GM04503 (cell line): ENCODE data around the gene SMARCA4.
A peak's percentile ranks its signal among the peaks of the same experiment; 100 is the strongest.

Experiments
- DNase-seq: peaks from one replicate; pipeline ENCODE4 v3.0.0-alpha.2; 2012; ENCODE audit warnings: low read depth

SMARCA4 gene

DNA sequence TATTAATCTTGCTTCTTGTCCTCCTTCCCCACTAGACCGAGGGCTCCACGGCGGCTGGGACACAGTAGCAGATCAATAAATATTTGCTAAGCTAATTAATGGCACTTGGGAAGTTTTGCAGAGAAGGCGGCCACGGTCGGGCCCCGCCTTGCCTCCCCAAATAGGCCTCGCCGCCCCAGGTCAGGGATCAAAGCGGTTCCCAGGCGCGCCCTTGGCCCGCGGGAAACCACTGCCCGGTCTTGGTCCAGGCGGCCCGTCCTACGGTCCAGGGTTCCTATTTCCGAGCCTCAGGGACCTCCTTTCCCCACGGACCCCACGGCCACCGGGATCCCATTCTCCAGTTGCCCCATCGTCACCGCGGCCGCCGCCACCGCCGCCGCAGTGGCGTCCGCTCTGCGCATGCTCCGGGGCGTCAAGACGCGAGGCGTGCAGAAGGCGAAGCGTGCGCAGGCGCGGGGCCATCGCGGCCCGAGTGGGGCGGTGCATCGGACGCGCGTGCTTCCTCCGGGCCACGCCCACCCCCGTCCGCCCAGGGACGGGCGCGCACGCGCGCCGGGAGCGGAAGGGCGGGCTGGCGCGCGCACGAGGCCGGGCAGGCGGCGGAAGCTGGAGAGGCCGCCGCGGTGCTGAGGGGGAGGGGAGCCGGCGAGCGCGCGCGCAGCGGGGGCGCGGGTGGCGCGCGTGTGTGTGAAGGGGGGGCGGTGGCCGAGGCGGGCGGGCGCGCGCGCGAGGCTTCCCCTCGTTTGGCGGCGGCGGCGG, at the start of gene SMARCA4:
TSS of gene SMARCA4 (plus strand) at position 717 of the 759 bp plus-strand sequence. CDS start 23,122 bp downstream, outside the sequence.
- DNase-seq, result peak; percentile 65

DNA sequence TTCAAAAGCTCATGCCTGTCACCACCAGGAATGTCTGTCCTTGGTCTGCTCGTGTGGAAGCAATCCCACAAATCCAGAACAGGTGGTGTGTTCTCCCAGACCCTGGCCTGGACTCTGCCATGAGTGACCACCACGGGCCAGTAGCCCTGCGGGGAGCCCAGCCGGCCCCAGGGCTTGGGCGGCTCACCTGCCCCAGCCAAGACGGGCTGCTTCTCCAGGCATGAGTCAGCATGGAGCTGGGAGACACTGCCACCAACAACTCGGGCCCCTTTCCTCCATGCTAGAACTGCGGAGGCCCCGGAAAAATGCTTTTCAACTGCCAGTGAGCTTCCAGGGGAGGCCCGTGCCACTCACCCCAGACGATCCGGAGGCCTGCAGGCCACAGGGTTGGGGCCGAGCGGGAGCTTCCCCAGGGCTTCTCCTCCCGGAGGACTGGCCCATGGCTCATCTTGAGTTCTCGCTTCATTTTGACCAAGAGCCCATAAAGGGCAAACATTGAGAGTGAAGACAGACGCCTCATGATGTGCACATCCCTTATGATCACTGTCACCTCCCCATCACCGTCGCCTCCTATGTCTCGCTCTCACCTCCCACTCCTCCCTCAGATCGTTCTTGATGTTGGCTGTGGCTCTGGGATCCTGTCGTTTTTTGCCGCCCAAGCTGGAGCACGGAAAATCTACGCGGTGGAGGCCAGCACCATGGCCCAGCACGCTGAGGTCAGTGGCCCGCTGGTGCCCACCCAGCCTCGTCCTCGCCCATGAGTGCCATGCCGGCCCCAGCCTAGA, 49.1 kb upstream of the SMARCA4 start:
- DNase-seq, result no peak

DNA sequence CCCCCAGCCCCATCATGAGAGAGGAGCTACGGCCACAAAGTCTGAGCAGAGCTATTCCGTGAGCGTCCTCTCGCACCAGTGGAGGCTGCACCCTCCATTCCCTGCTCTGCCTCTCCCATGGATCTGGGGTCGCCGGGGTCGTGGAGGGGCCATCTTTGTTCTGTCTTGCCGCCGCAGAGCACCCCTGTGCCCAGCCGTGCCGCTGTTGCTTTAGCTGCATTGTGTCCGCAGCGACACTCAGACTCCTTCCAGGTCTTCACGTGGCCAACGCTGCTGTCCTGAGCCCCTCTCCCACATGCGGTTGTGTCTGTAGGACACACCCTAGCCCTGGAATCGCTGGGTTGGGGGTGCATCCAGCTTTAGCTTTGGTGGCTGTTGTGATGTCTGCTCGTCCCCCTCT, 48.2 kb upstream of the SMARCA4 start:
- no peak for DNase-seq

DNA sequence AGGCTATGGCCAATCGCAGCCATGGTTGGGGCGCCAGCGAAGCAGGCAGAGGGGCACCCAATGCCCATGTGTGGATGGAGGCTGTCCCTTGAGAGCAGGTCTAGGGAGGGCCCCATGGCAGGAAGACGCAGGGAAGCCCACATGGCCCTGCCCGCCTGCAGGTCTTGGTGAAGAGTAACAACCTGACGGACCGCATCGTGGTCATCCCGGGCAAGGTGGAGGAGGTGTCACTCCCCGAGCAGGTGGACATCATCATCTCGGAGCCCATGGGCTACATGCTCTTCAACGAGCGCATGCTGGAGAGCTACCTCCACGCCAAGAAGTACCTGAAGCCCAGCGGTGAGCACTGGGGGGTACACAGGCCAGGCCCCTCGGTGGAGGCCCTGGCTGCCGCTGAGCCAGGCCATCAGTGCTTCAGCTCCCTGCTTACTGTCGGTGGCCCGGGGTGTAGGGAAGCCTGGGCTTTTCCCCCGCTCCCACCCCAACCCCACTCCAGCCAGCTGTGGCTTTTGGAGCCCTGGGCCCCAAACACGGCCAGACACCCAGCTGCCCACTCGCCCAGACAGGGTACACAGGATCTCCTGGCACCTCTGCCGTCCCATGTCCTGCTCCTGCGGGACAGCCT, 47.0 kb upstream of the SMARCA4 start:
- no peak for DNase-seq

DNA sequence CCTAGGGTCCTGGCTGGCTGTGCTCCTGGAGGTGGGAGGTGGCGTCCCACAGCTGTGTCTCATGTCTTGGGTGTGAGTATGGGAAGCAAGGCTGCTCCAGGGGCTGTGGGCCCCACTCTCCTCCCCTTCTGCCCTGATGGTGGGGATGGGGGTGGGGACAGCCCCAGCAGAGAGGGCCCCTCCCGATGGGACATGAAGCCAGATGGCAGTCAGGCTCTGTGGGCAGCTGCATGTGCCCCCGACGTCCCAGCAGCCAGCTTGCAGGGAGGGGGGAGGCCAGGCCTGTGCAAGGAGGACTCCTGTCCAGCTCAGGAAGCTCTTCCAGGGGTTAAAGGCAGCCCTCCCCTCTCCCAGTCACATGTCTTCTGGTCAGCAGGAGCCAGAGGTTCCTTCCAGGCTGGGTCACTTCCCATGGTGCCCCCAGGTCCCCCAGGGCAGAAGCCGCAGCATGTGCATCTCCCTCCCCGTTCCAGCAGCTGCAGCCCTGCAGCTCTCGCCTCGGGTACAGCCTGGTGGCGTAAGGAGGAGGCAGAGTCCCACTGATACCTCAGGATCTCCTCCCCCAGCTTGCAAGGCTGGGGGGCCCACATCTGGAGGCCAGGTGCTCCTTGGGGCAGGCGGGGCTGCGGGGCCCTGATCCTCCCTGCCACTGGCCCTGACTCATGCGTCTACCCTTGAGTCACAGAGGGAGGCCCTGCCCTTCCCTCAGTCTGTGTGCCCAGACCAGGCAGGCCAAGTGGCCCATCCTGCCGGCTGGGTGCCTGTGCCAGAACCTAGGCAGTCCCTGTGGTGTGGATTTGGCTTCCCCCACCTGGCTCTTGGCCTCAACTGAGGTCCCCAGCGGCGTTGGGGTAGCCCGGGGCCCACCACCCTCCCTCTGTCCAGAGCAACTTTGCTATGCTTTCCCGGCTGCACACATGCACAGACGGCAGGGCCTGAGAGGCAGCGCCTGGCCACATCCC, 45.4 kb upstream of the SMARCA4 start:
- peak; percentile 71 for DNase-seq

DNA sequence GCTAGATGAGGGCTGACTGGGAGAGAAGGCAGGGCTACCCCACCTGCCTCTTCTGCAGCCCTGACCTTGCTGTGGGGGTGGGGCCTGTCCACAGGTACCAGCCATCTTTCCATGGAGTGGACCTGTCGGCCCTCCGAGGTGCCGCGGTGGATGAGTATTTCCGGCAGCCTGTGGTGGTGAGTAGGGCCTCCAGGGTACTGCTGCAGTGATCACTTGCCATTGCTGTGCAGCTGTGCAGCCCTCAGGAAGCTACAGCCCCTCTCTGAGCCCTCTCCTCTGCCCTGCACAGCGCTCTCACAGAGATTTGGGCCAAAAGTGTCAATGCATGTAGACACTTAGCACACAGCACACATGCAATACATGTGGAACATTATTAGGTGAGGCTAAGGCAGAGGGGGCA, 44.2 kb upstream of the SMARCA4 start:
- no peak for DNase-seq

DNA sequence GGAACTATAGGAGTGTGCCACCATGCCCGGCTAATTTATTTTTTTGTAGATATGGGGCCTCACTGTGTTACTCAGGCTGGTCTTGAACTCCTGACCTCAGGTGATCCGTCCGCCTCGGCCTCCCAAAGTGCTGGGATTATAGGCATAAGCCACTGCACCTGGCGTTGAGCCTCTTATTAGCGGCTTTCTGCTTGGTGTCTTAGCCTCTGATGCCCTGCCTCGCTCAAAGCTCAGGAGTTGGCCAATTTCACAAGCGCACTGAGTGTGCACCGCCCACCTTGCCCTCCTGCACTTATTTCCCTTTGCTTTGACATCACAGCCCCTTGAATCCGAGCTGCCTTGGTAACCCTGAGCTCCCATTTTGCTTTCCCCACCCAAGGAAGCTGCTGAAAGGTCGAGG, 42.5 kb upstream of the SMARCA4 start:
- DNase-seq, result no peak

DNA sequence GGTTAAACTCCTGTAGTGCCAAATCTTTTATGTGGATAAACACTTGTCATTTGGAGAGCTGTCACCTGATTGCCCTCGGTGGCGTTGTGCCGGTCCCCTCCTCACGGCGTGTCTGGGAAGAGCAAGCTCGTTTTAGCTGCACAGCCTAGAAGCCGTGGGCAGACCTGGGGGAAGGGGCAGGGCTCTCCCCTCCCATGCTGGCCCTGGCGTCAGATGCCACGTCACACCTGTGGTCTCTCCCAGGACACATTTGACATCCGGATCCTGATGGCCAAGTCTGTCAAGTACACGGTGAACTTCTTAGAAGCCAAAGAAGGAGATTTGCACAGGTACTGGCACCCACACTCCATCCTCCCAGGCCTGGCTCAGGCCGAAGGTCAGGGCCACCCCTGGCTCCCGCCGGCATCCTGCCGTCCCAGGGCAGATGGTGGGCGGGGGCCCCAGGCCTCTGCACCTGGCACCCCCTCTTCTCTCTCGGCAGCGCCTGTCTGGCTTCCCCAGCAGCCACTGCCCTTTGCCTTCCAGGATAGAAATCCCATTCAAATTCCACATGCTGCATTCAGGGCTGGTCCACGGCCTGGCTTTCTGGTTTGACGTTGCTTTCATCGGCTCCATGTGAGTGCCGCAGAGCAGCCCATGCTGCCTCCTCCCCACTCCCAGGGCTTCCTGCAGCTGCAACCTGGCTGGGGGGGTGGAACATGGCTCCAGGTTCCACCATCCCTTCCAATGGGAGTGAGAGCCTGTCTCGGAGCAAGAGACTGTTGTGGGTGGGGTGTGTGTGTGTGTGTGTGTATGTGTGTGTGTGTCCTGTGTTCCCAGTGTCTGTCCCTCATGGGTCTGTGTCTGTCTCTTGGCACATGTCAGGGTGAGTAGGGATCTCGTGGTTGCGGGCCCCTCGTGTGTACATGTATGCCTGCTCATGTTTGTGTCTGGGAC, 41.2 kb upstream of the SMARCA4 start:
- no peak for DNase-seq

DNA sequence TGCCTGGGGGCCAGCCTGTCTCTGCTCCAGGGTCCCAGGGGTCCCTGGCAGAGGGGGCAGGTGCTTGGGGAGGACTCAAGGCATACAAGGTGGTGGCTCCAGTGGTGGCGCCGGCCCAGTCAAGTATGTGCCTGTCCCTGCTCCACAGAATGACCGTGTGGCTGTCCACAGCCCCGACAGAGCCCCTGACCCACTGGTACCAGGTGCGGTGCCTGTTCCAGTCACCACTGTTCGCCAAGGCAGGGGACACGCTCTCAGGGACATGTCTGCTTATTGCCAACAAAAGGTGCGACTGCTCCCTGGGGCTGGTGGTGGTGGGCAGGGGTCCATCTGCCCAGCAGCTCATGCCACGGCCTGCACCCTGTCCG, 40.6 kb upstream of the SMARCA4 start:
- DNase-seq, result no peak

DNA sequence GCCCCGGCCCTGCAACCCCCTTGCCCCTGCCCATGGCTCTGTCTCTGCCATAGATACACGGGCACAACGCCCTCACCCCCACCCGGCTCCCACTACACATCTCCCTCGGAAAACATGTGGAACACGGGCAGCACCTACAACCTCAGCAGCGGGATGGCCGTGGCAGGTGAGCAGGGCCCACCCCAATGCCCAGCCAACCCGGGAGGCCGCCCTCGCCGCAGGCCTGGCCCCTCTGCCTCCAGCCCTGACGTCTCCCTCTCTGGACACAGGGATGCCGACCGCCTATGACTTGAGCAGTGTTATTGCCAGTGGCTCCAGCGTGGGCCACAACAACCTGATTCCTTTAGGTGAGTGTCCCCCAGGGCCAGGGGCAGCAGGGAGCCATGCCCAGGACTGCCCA, 40.0 kb upstream of the SMARCA4 start:
- DNase-seq, result no peak

DNA sequence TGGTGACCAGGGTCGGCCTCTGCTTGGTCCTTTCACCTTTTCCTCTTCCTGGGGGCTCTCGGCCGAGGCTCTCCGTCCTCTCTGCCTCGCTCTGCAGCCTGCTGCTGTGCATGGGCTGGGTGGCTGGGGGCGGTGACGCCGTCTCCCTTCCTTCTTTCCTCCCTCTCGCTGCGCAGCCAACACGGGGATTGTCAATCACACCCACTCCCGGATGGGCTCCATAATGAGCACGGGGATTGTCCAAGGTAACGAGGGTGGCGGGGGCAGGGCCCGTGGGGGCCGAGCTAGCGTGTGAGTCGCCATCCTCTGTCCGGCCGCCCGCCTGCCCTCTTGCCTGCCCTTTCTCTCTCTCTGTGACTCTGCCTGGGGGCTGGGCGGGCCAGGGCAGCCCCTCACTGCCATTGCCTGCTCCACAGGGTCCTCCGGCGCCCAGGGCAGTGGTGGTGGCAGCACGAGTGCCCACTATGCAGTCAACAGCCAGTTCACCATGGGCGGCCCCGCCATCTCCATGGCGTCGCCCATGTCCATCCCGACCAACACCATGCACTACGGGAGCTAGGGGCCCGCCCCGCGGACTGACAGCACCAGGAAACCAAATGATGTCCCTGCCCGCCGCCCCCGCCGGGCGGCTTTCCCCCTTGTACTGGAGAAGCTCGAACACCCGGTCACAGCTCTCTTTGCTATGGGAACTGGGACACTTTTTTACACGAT, 39.5 kb upstream of the SMARCA4 start:
- DNase-seq, result no peak

DNA sequence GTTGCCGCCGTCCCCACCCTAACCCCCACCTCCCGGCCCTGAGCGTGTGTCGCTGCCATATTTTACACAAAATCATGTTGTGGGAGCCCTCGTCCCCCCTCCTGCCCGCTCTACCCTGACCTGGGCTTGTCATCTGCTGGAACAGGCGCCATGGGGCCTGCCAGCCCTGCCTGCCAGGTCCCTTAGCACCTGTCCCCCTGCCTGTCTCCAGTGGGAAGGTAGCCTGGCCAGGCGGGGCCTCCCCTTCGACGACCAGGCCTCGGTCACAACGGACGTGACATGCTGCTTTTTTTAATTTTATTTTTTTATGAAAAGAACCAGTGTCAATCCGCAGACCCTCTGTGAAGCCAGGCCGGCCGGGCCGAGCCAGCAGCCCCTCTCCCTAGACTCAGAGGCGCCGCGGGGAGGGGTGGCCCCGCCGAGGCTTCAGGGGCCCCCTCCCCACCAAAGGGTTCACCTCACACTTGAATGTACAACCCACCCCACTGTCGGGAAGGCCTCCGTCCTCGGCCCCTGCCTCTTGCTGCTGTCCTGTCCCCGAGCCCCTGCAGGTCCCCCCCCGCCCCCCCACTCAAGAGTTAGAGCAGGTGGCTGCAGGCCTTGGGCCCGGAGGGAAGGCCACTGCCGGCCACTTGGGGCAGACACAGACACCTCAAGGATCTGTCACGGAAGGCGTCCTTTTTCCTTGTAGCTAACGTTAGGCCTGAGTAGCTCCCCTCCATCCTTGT, 38.8 kb upstream of the SMARCA4 start:
- no peak for DNase-seq

DNA sequence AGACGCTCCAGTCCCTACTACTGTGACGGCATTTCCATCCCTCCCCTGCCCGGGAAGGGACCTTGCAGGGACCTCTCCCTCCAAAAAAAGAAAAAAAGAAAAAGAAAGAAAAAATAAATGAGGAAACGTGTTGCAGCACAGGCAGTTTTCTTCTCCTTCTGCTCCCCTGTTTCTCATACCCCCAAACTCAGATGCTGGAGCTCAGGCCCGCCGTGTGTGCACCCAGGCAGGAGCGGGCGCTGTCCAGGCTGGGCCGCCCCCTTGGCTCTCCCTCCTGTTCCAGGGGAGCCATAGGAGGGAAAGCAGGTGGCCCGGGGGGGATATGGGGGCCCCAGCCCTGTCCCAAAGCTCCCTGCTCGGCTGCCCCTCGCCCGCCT, 38.2 kb upstream of the SMARCA4 start:
- DNase-seq, result no peak

DNA sequence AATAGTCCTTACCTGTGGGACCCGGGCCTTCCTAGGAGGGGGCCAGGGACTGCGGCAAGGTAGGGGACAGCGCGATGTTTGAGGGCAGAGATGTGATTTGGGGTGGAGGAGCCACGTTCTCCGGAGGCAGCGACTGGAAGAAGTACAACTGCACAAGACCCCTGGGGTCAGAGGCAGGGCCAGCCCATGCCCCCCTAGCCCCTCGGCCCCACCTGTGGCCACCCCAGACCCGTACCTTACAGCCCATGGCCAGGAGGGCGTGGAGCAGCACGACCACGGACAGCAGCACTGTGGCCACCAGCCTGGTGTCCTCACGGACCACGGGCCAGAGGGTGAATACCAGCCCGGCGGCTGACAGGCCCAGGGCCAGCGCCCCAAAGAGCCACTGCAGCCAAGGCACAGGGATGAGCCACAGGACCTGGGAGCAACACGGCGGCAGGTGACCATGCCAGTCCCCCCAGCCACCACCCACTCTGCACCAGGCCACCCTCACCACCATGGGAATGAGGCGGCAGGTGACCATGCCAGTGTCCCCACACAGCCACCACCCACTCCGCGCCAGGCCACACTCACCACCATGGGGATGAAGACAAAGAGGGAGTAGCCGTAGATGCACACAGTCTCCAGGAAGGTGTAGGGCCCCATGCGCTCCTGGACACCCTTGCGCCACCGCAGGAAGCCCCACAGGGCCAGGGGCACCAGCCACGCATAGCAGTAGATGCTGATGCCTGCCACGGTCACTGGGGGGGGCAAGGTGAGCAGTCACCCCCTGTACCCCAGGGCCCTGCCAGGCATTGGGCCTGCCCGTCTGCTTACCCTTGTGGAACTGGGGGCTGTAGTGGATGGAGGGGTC, 37.3 kb upstream of the SMARCA4 start:
- DNase-seq, result no peak

DNA sequence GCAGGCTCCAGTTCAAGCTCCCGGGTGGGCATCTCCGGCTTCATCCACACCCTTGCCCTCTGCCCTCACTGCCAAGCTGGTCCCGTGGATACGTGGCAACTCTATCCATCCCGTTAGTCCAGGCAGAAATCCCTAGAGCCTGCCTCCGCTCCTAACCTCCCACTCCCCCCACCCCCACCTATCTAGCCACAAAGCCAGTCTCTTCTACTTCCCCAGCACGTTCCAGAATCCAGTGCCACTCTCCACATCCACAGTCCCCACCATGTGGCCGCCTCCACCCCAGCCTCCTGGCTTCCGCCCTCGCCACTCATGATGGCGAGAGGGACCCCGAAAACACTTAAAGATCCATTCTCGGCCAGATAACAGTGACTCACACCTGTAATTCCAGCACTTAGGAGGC, 36.2 kb upstream of the SMARCA4 start:
- DNase-seq, result no peak

DNA sequence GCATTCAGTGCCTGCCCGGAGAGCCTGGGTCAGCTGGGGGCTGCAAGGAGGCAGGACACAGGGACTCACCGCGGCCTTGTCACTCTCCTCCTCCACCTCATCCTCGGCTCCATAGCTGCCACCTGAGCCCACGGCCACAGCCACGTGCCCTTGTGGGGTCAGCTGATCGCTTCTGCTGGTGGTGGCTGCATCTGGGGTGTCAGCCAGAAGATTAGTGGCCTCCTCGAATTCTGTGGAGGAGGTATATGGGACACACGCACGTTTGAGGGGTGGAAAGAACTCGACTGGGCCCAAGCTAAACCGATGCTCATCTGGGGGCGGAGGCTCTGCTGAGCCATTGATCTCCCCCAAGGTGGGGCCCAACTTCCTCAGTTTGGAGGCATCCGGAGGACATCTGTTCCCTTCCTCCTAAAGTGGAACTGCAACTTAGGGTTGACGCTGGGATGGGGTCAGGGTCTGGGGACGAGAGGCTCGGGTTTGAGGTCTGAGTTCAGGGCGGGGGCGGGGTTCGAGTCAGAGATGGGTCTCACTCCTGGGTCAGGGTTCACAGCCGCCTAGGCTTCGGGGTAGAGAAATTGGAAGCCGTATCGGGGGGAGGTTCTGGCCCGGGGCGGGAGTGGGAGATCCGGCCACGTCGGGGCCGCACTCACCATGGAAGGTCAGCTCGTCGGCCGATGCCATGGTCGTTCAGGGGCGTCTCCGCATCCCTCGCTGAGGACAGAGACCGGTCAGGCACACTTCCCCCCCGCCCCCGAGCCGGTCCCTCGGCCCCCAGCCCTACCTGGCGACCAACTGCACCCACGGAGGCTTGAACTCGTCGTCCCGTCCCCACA, 32.9 kb upstream of the SMARCA4 start:
- DNase-seq, result no peak

DNA sequence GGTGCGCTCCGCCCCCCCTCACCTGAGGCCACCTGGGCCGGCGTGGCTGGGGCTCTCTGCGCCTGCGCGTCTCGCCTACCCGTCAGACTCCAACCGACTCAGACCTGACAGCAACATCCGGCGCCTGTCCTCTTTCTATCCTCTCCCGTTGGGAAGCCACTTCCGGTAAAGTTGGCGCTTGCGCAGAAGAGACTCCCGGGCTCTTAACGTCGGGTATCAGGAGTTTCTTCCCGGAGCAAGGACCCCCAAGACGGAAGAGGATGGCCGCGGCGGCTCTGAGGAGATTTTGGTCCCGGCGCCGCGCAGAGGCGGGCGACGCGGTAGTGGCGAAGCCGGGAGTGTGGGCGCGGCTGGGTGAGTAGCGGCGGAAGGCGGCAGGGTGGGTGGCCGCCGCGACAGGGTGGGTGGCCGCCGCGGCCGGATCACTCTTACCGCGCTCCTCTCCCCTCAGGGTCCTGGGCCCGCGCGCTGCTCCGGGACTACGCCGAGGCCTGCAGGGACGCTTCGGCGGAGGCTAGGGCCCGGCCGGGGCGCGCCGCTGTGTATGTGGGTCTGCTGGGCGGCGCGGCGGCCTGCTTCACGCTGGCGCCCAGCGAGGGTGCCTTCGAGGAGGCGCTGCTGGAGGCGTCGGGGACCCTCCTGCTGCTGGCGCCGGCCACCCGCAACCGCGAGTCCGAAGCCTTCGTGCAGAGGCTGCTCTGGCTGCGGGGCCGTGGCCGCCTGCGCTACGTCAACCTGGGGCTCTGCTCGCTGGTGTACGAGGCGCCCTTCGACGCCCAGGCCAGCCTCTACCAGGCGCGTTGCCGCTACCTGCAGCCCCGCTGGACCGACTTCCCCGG, 32.0 kb upstream of the SMARCA4 start, which contains the start of the genes TIMM29 and YIPF2:
TSS of gene TIMM29 (plus strand) at position 249 of the 839 bp plus-strand sequence. CDS start at position 261, 12 bp downstream.
TSS of gene YIPF2 (minus strand) at position 77 of the 839 bp plus-strand sequence. CDS start 229 bp downstream, outside the sequence.
- peak; percentile 88 for DNase-seq
